Measurements from ENCODE around the gene STMN3. TPM values are rescaled to one million over a fixed set of nuclear protein-coding genes. Genes with fewer than 3 reads are reported as not detected.
"Not testable (repeated sequence)": the region's sequence is repeated elsewhere in the genome, so short reads cannot be mapped to it uniquely, and the experiment has no call there.

Gene STMN3
- total and polyA plus RNA-seq, 5 donors from 2014 or later: 11.7 to 64.6 (median 13.2) TPM

- H3K36me3 Mint-ChIP-seq; H3K27me3 ChIP-seq (ENCODE audit: control insufficient read depth, insufficient read depth, low read length); H3K27ac Mint-ChIP-seq; H3K27me3 Mint-ChIP-seq; H3K4me3 ChIP-seq (ENCODE audit: low read depth, low read length); H3K27ac ChIP-seq (ENCODE audit: insufficient read depth, low read length, poor library complexity, severe bottlenecking); H3K9me3 Mint-ChIP-seq; H3K36me3 ChIP-seq (ENCODE audit: control insufficient read depth, insufficient read depth, low read length); DNase-seq; H3K9me3 ChIP-seq (ENCODE audit: control insufficient read depth in 2 of 2, low read length in 2 of 2); ATAC-seq (ENCODE audit: low read depth in 2 of 2): not testable (repeated sequence)
- H3K4me1 Mint-ChIP-seq: peaks cover 3 to 30% (median 15%) of the 10 kb centered on the region in 4 donors
- peak overlapping the region; percentile 77 to 96 (median 87) for H3K4me3 Mint-ChIP-seq
- H3K4me1 ChIP-seq (ENCODE audit: control insufficient read depth, insufficient read depth, low read length, poor library complexity, severe bottlenecking): peaks cover 17% of the 10 kb centered on the region
Observed at GRCh38 chr20:63660174-63660573, 7.0 kb upstream of the STMN3 start.

GRCh38 chr20:63659370-63659769 lies 6.1 kb upstream of the STMN3 start:
- Histone ChIP-seq H3K4me3 (ENCODE audit: low read depth, low read length) (peak overlapping the region; percentile 76), H3K27ac (ENCODE audit: insufficient read depth, low read length, poor library complexity, severe bottlenecking) (no peak overlapping the region), H3K36me3 (ENCODE audit: control insufficient read depth, insufficient read depth, low read length) (peaks cover 2% of the 10 kb centered on the region), H3K4me1 (ENCODE audit: control insufficient read depth, insufficient read depth, low read length, poor library complexity, severe bottlenecking) (peaks cover 18% of the 10 kb centered on the region), H3K27me3 (ENCODE audit: control insufficient read depth, insufficient read depth, low read length) (no peaks in the 10 kb centered on the region), H3K9me3 (ENCODE audit: control insufficient read depth in 2 of 2, low read length in 2 of 2) (no peaks in the 10 kb centered on the region)
- Mint-ChIP-seq H3K9me3 (no peaks in the 10 kb centered on the region), H3K27me3 (no peaks in the 10 kb centered on the region), H3K4me3 (peak overlapping the region; percentile 77 to 96 (median 94)), H3K36me3 (peaks cover 8% of the 10 kb centered on the region), H3K4me1 (peaks cover 7 to 35% (median 17%) of the 10 kb centered on the region in 4 donors), H3K27ac (no peak overlapping the region)
- DNase-seq (no peak), ATAC-seq (ENCODE audit: low read depth in 2 of 2) (no peak)

- H3K4me1 ChIP-seq (ENCODE audit: control insufficient read depth, insufficient read depth, low read length, poor library complexity, severe bottlenecking): peaks cover 24% of the 10 kb centered on the region
- H3K27me3 Mint-ChIP-seq: no peaks in the 10 kb centered on the region
- H3K27ac ChIP-seq (ENCODE audit: insufficient read depth, low read length, poor library complexity, severe bottlenecking): peak overlapping the region; percentile 78
- no peaks in the 10 kb centered on the region for H3K27me3 ChIP-seq (ENCODE audit: control insufficient read depth, insufficient read depth, low read length)
- peak overlapping the region; percentile 14 to 96 (median 94) for H3K27ac Mint-ChIP-seq
- H3K9me3 ChIP-seq (ENCODE audit: control insufficient read depth in 2 of 2, low read length in 2 of 2): no peaks in the 10 kb centered on the region
- H3K4me3 Mint-ChIP-seq: peak overlapping the region; percentile 94 to 97 (median 96)
- H3K36me3 Mint-ChIP-seq: peaks cover 8% of the 10 kb centered on the region
- peak overlapping the region; percentile 76 for H3K4me3 ChIP-seq (ENCODE audit: low read depth, low read length)
- DNase-seq: peak in 1 of 3 donors; percentile 49
- H3K4me1 Mint-ChIP-seq: peaks cover 7 to 41% (median 20%) of the 10 kb centered on the region in 4 donors
- H3K9me3 Mint-ChIP-seq: no peaks in the 10 kb centered on the region
- peaks cover 2% of the 10 kb centered on the region for H3K36me3 ChIP-seq (ENCODE audit: control insufficient read depth, insufficient read depth, low read length)
- peak in 1 of 2 donors; percentile 18 for ATAC-seq (ENCODE audit: low read depth in 2 of 2)
Observed at GRCh38 chr20:63658749-63659187, 5.5 kb upstream of the STMN3 start.

GRCh38 chr20:63657937-63658748 lies 4.9 kb upstream of the STMN3 start, which contains the start of gene RTEL1:
RTEL1 (plus strand) TSS chr20:63658312; CDS start chr20:63659403, 1,091 bp downstream.
- ATAC-seq (ENCODE audit: low read depth in 2 of 2): peak; percentile 83 to 85
- H3K9me3 Mint-ChIP-seq: no peaks in the 10 kb centered on the region
- Histone ChIP-seq H3K27ac (ENCODE audit: insufficient read depth, low read length, poor library complexity, severe bottlenecking) (peak within 1 kb of the TSS; percentile 78), H3K9me3 (ENCODE audit: control insufficient read depth in 2 of 2, low read length in 2 of 2) (no peaks in the 10 kb centered on the region), H3K36me3 (ENCODE audit: control insufficient read depth, insufficient read depth, low read length) (peaks cover 2% of the 10 kb centered on the region), H3K4me3 (ENCODE audit: low read depth, low read length) (peak within 1 kb of the TSS; percentile 76), H3K27me3 (ENCODE audit: control insufficient read depth, insufficient read depth, low read length) (no peaks in the 10 kb centered on the region), H3K4me1 (ENCODE audit: control insufficient read depth, insufficient read depth, low read length, poor library complexity, severe bottlenecking) (peaks cover 28% of the 10 kb centered on the region)
- peak; percentile 79 to 92 (median 90) for DNase-seq
- peak within 1 kb of the TSS; percentile 87 to 96 (median 94) for H3K27ac Mint-ChIP-seq
- H3K4me1 Mint-ChIP-seq: peaks cover 7 to 43% (median 20%) of the 10 kb centered on the region in 4 donors
- H3K27me3 Mint-ChIP-seq: no peaks in the 10 kb centered on the region
- peak within 1 kb of the TSS; percentile 94 to 97 (median 96) for H3K4me3 Mint-ChIP-seq
- H3K36me3 Mint-ChIP-seq: peaks cover 8% of the 10 kb centered on the region

- no peak for DNase-seq
- peak overlapping the region in 1 of 3 donors; percentile 94 for H3K27ac Mint-ChIP-seq
- Histone ChIP-seq H3K4me3 (ENCODE audit: low read depth, low read length) (no peak overlapping the region), H3K27ac (ENCODE audit: insufficient read depth, low read length, poor library complexity, severe bottlenecking) (peak overlapping the region; percentile 78), H3K4me1 (ENCODE audit: control insufficient read depth, insufficient read depth, low read length, poor library complexity, severe bottlenecking) (peaks cover 32% of the 10 kb centered on the region), H3K27me3 (ENCODE audit: control insufficient read depth, insufficient read depth, low read length) (no peaks in the 10 kb centered on the region), H3K36me3 (ENCODE audit: control insufficient read depth, insufficient read depth, low read length) (peaks cover 2% of the 10 kb centered on the region), H3K9me3 (ENCODE audit: control insufficient read depth in 2 of 2, low read length in 2 of 2) (no peaks in the 10 kb centered on the region)
- H3K27me3 Mint-ChIP-seq: no peaks in the 10 kb centered on the region
- peak overlapping the region; percentile 94 to 97 (median 96) for H3K4me3 Mint-ChIP-seq
- H3K36me3 Mint-ChIP-seq: peaks cover 8% of the 10 kb centered on the region
- no peak for ATAC-seq (ENCODE audit: low read depth in 2 of 2)
- no peaks in the 10 kb centered on the region for H3K9me3 Mint-ChIP-seq
- H3K4me1 Mint-ChIP-seq: peaks cover 7 to 42% (median 20%) of the 10 kb centered on the region in 4 donors
Observed at GRCh38 chr20:63657260-63657936, 4.2 kb upstream of the STMN3 start.

GRCh38 chr20:63656451-63656850 lies 3.2 kb upstream of the STMN3 start:
- Mint-ChIP-seq H3K9me3 (peaks cover 0 to 2% (median 0%) of the 10 kb centered on the region in 7 donors), H3K4me3 (peak overlapping the region in 2 of 4 donors; percentile 63 to 76), H3K4me1 (peaks cover 9 to 43% (median 21%) of the 10 kb centered on the region in 4 donors), H3K27ac (no peak overlapping the region), H3K36me3 (peaks cover 5% of the 10 kb centered on the region), H3K27me3 (no peaks in the 10 kb centered on the region)
- no peak overlapping the region for H3K27ac ChIP-seq (ENCODE audit: insufficient read depth, low read length, poor library complexity, severe bottlenecking)
- no peaks in the 10 kb centered on the region for H3K27me3 ChIP-seq (ENCODE audit: control insufficient read depth, insufficient read depth, low read length)
- no peak overlapping the region for H3K4me3 ChIP-seq (ENCODE audit: low read depth, low read length)
- peaks cover 41% of the 10 kb centered on the region for H3K4me1 ChIP-seq (ENCODE audit: control insufficient read depth, insufficient read depth, low read length, poor library complexity, severe bottlenecking)
- ATAC-seq (ENCODE audit: low read depth in 2 of 2) (no peak), DNase-seq (no peak)
- peaks cover 2% of the 10 kb centered on the region for H3K36me3 ChIP-seq (ENCODE audit: control insufficient read depth, insufficient read depth, low read length)
- no peaks in the 10 kb centered on the region for H3K9me3 ChIP-seq (ENCODE audit: control insufficient read depth in 2 of 2, low read length in 2 of 2)

- ATAC-seq (ENCODE audit: low read depth in 2 of 2): no peak
- Histone ChIP-seq H3K36me3 (ENCODE audit: control insufficient read depth, insufficient read depth, low read length) (no peaks in the 10 kb centered on the region), H3K9me3 (ENCODE audit: control insufficient read depth in 2 of 2, low read length in 2 of 2) (no peaks in the 10 kb centered on the region), H3K4me1 (ENCODE audit: control insufficient read depth, insufficient read depth, low read length, poor library complexity, severe bottlenecking) (peaks cover 41% of the 10 kb centered on the region), H3K27ac (ENCODE audit: insufficient read depth, low read length, poor library complexity, severe bottlenecking) (no peak overlapping the region), H3K27me3 (ENCODE audit: control insufficient read depth, insufficient read depth, low read length) (no peaks in the 10 kb centered on the region), H3K4me3 (ENCODE audit: low read depth, low read length) (no peak overlapping the region)
- no peaks in the 10 kb centered on the region for H3K36me3 Mint-ChIP-seq
- no peak for DNase-seq
- H3K4me1 Mint-ChIP-seq: peaks cover 7 to 46% (median 22%) of the 10 kb centered on the region in 4 donors
- H3K9me3 Mint-ChIP-seq: peaks cover 0 to 2% (median 0%) of the 10 kb centered on the region in 7 donors
- H3K4me3 Mint-ChIP-seq: peak overlapping the region in 3 of 4 donors; percentile 38 to 76 (median 76)
- H3K27me3 Mint-ChIP-seq: no peaks in the 10 kb centered on the region
- H3K27ac Mint-ChIP-seq: no peak overlapping the region
Observed at GRCh38 chr20:63655249-63655648, 2.0 kb upstream of the STMN3 start.

Measured in CD4-positive, CD25-positive, alpha-beta regulatory T cell (primary cell).